ENCODE results near the gene DRD3. TPM values are rescaled to one million over a fixed set of nuclear protein-coding genes. Genes with fewer than 3 reads are reported as not detected.

Gene DRD3
- total and polyA plus RNA-seq, 2 donors from 2014 or later: not detected

DNA sequence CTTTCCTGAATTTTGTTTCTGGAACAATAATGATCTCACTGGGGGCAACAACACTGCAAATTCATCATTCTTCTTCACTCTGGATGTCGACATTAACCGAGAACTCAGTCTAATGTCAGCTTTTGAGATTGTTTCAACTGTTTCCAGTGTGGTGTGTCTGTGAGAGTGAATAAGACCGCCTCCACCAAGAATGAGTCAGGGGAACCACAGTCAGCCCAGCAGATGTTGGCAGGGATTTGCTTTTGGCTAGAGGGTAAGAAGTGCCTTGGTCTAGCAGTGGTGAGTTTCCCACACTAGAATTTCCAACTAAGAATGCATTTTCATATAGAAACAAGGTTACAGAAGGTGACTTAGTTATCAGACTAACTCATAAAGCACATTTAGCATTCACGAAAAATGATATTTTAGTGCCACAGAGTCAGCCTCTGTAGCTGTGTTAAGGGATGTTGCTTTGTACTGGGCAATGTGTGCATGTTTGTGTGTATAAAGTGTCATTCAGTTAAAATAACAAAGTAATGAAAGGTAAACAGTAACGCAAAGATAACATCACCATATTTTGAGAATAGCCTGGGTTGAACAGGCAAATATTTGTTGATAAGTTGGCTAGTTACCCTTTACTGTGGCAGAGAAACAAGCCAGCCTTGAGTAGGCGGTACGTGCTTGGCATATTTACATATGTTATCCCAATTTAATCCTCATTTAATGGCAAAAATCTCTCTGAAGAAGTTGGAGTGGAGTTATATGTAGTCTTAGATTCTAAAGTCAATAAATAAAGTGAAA is 33.8 kb downstream of the DRD3 start:
- Histone ChIP-seq H3K4me3 (ENCODE audit: low read length in 3 of 3) (no peak overlapping the region), H3K4me1 (ENCODE audit: control insufficient read depth in 2 of 3, insufficient read depth in 2 of 3, low read depth in 1 of 3, low read length in 3 of 3) (no peaks in the 10 kb centered on the region), H3K36me3 (ENCODE audit: control insufficient read depth in 2 of 3, insufficient read depth in 3 of 3, low read length in 3 of 3) (no peaks in the 10 kb centered on the region), H3K27me3 (ENCODE audit: control insufficient read depth, insufficient read depth, low read length) (no peaks in the 10 kb centered on the region), H3K9me3 (ENCODE audit: control insufficient read depth in 2 of 3, insufficient read depth in 1 of 3, low read length in 3 of 3) (no peaks in the 10 kb centered on the region), H3K9ac (ENCODE audit: low read length in 3 of 3) (no peak overlapping the region), H3K27ac (ENCODE audit: low read depth in 2 of 2, low read length in 2 of 2) (no peak overlapping the region)
- intact Hi-C loops (cut with DNase I): no loop called here
- DNase-seq (no peak), FAIRE-seq (no peak)
- no peak for TF ChIP-seq CTCF (IDR thresholded peaks at IDR 0.05; ENCODE audit: borderline replicate concordance, extremely low read depth, insufficient read depth)

- Histone ChIP-seq H3K4me3 (ENCODE audit: low read length in 3 of 3) (no peak overlapping the region), H3K27me3 (ENCODE audit: control insufficient read depth, insufficient read depth, low read length) (no peaks in the 10 kb centered on the region), H3K4me1 (ENCODE audit: control insufficient read depth in 2 of 3, insufficient read depth in 2 of 3, low read depth in 1 of 3, low read length in 3 of 3) (no peaks in the 10 kb centered on the region), H3K9ac (ENCODE audit: low read length in 3 of 3) (no peak overlapping the region), H3K9me3 (ENCODE audit: control insufficient read depth in 2 of 3, insufficient read depth in 1 of 3, low read length in 3 of 3) (no peaks in the 10 kb centered on the region), H3K36me3 (ENCODE audit: control insufficient read depth in 2 of 3, insufficient read depth in 3 of 3, low read length in 3 of 3) (no peaks in the 10 kb centered on the region), H3K27ac (ENCODE audit: low read depth in 2 of 2, low read length in 2 of 2) (no peak overlapping the region)
- no peak for FAIRE-seq
- intact Hi-C loops (cut with DNase I): no loop called here
- no peak for TF ChIP-seq CTCF (IDR thresholded peaks at IDR 0.05; ENCODE audit: borderline replicate concordance, extremely low read depth, insufficient read depth)
- DNase-seq: no peak
Measured at GRCh38 chr3:114143817-114144216, 35.0 kb downstream of the DRD3 start.

DNA sequence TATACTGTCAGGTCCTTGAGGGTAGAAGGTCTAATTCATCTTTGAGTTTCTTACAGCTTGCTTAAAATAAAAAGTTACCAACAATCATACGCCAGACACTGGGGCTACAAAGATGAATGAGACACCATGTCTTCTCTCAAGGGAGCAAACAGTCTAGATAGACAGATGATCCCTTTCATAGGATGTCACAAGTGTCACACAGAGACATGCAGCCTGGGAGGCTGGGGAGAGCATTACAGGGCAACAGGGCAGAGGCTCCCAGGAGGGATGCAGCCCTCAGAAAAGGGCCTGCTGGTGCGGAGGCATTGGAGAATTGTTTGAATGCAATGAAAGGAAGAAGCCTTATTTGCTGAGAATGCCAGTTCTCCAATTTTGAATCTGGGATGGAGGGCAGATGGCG is 39.0 kb downstream of the DRD3 start:
- no peak overlapping the region for H3K4me3 ChIP-seq (ENCODE audit: low read length in 3 of 3)
- no peaks in the 10 kb centered on the region for H3K27me3 ChIP-seq (ENCODE audit: control insufficient read depth, insufficient read depth, low read length)
- DNase-seq: no peak
- intact Hi-C loops (cut with DNase I): no loop called here
- H3K27ac ChIP-seq (ENCODE audit: low read depth in 2 of 2, low read length in 2 of 2): no peak overlapping the region
- H3K36me3 ChIP-seq (ENCODE audit: control insufficient read depth in 2 of 3, insufficient read depth in 3 of 3, low read length in 3 of 3): no peaks in the 10 kb centered on the region
- H3K9me3 ChIP-seq (ENCODE audit: control insufficient read depth in 2 of 3, insufficient read depth in 1 of 3, low read length in 3 of 3): no peaks in the 10 kb centered on the region
- H3K9ac ChIP-seq (ENCODE audit: low read length in 3 of 3): no peak overlapping the region
- no peak for FAIRE-seq
- TF ChIP-seq CTCF (IDR thresholded peaks at IDR 0.05; ENCODE audit: borderline replicate concordance, extremely low read depth, insufficient read depth): no peak
- H3K4me1 ChIP-seq (ENCODE audit: control insufficient read depth in 2 of 3, insufficient read depth in 2 of 3, low read depth in 1 of 3, low read length in 3 of 3): no peaks in the 10 kb centered on the region
